Activated CD8-positive, alpha-beta memory T cell treated with anti-CD3 and anti-CD28 coated beads for 36 hours (primary cell): Measurements from ENCODE around the gene FUT3. TPM values are rescaled to one million over a fixed set of nuclear protein-coding genes. Genes with fewer than 3 reads are reported as not detected.

Source experiments
- CTCF ChIA-PET: fragments of 350-600 bp; sonication (Branson Sonifier 250); formaldehyde crosslinking; loops from one replicate; lab custom pipeline; 2021; ENCODE audit warnings: antibody characterized with exemption; lab: Charles Lee
- POLR2A ChIA-PET: fragments of 350-600 bp; sonication (Branson Sonifier 250); formaldehyde crosslinking; loops from one replicate; lab custom pipeline; 2021; ENCODE audit warnings: antibody characterized with exemption; lab: Charles Lee
- total RNA-seq, 2 experiments: library from RNA; stranded (reverse); gene quantifications; one replicate each; pipeline ENCODE4 v1.2.3, GENCODE V29; 2021

Gene FUT3
- total RNA-seq, 2 experiments from 2014 or later = not detected

DNA sequence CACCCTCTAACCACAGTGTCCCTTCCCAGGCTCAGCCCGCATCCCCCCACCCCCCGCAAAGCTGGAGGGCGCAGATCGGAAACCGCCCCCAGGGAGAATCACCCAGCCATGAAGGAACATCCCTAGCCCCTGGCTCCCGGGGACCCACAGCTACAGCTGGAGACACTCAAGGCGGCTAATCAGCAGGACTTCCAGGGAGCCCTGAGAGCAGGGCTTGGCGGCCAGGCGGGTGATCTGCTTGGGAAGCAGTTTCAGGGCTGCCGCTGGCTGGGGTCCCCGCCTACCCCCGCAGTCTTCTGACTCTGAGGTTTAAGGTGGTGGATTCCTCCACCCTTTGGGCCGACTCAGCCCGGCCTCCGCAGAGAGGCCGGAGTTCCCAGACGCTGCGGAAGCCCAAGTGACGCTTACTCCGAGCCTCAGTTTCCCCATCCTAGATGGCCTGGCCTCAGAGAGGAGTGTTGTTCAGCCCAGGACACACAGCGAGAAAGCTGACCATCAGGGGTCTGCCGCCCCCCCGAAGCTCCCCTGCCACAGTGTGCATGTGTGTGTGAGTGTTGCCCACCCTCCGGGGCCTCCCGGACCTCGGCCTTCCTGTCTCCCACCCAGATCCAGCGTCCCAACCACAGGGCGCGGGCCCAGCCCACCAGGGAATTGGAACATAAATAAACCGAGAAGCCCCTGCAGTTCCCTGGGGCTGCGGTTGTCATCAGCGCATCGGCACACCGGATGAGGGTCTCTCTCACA, 21.5 kb downstream of the FUT3 start:
- CTCF ChIA-PET = interaction anchor here (1.6 to 2.8 kb wide), 2 partner anchors 25 to 140 kb away, joined by 5 to 26 read pairs; partner anchors contain the start of genes NRTN and RPL36
- POLR2A ChIA-PET = interaction anchor here (2.2 to 2.9 kb wide), 2 partner anchors 74 to 110 kb away, joined by 12 to 23 read pairs; partner anchors contain the start of genes CATSPERD, LONP1 and NDUFA11

GRCh38 chr19:5828661-5829566, 22.3 kb downstream of the FUT3 start:
- ChIA-PET POLR2A (interaction anchor here (0.5 to 2.9 kb wide), 6 partner anchors 25 to 280 kb away, joined by 3 to 23 read pairs (median 8); partner anchors contain the start of genes CATSPERD, LONP1 and NDUFA11), CTCF (interaction anchor here (0.5 to 2.8 kb wide), 8 partner anchors 25 to 194 kb away, joined by 3 to 26 read pairs (median 4); partner anchors contain the start of genes NDUFA11, NRTN and RPL36)

- ChIA-PET POLR2A (interaction anchor here (0.5 to 2.9 kb wide), 8 partner anchors 24 to 997 kb away, joined by 3 to 23 read pairs (median 4); partner anchors contain the start of genes CATSPERD, LONP1 and NDUFA11), CTCF (interaction anchor here (0.5 to 2.8 kb wide), 9 partner anchors 24 to 195 kb away, joined by 3 to 26 read pairs (median 4); partner anchors contain the start of genes NDUFA11, NRTN and RPL36)
Measured at GRCh38 chr19:5827891-5828660, 23.2 kb downstream of the FUT3 start.

GRCh38 chr19:5827342-5827890, 23.8 kb downstream of the FUT3 start:
- CTCF ChIA-PET = interaction anchor here (0.6 to 2.8 kb wide), 6 partner anchors 23 to 195 kb away, joined by 3 to 26 read pairs (median 4); partner anchors contain the start of genes NDUFA11 and NRTN
- POLR2A ChIA-PET = interaction anchor here (0.5 to 2.9 kb wide), 5 partner anchors 23 to 996 kb away, joined by 3 to 23 read pairs (median 12); partner anchors contain the start of genes CATSPERD, LONP1 and NDUFA11

DNA sequence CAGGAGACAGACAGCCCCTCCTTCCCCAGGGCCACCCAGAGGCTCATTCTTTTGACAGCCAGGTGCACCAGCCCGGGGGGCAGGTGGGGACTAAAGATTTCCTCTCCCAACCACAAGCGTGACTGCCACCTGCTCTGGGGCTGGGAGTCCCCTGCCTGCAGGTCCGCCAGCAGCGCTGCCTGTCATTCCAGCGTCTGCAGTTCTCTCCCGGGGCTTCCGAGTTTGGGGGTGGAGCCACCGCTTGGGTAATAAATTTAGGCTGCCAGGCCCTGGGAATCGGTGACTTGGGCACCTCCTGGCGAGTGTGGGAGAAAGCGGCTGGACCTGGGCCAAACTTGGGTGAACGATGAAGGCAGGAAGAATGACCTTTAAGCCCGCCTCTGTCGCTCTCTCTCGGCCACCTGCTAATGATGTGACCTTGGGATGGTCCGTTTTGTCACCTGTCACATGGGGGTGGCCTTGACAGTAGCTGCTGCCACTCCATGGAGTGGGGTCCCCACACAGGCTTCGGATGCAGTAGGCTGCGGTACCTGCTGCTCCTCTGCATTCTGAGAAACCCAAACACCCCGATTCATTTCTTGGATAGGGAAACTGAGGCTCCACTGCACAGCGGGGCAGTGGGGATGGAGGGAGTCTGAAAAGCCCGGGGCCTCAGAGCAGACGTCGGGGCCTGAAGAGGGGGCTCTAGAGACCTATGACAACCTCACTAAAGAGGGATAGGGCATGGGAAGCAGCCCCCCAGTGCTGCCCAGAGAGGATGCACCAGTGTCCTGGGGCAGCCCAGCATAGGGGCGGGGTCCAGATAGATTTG, 24.5 kb downstream of the FUT3 start:
- POLR2A ChIA-PET = interaction anchor here (1.0 to 2.9 kb wide), 2 partner anchors 107 to 109 kb away, joined by 3 to 12 read pairs; partner anchors contain the start of genes CATSPERD and LONP1
- CTCF ChIA-PET = no interaction called here

- CTCF ChIA-PET = interaction anchor here (1.0 kb wide), 1 partner anchor 21 kb away, joined by 3 read pairs; no protein-coding TSS in a partner anchor
- POLR2A ChIA-PET = no interaction called here
Measured at GRCh38 chr19:5825178-5825577, 26.1 kb downstream of the FUT3 start.

GRCh38 chr19:5824751-5825150, 26.5 kb downstream of the FUT3 start:
- POLR2A ChIA-PET = no interaction called here
- CTCF ChIA-PET = interaction anchor here (1.0 kb wide), 1 partner anchor 21 kb away, joined by 3 read pairs; no protein-coding TSS in a partner anchor

DNA sequence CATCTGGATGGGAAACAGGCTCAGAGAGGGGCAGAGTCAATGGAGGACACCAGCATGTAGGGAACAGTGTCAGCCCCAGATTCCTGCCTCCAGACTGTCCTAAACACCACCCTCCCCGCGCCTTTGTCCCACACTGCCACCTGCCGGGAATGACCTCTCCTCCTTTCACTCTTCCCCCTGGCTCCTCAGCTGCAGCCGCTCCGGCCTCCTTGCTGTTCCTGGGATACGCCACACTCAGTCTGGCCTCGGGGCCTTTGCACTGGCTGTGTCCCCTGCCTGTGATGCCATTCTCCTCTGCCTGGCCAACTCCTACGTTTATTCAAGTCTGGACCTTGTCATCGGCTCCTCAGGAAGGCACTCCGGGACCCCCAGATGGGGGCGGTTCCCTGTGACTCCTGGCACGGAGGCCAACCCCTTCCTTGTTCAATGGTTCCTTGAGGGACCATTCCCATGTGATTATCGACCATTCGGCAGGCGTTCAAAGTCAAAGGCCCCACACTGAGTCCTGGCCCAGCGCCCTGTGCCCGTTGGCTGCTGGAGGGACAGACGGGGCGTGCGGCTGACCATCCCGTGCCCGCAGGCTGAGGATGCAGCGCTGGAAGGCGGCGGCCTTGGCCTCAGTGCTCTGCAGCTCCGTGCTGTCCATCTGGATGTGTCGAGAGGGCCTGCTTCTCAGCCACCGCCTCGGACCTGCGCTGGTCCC, 27.5 kb downstream of the FUT3 start:
- ChIA-PET POLR2A (interaction anchor here (0.6 kb wide), 1 partner anchor 1473 kb away, joined by 3 read pairs; no protein-coding TSS in a partner anchor), CTCF (interaction anchor here (0.5 to 0.7 kb wide), 2 partner anchors 46 to 520 kb away, joined by 3 read pairs; no protein-coding TSS in a partner anchor)

DNA sequence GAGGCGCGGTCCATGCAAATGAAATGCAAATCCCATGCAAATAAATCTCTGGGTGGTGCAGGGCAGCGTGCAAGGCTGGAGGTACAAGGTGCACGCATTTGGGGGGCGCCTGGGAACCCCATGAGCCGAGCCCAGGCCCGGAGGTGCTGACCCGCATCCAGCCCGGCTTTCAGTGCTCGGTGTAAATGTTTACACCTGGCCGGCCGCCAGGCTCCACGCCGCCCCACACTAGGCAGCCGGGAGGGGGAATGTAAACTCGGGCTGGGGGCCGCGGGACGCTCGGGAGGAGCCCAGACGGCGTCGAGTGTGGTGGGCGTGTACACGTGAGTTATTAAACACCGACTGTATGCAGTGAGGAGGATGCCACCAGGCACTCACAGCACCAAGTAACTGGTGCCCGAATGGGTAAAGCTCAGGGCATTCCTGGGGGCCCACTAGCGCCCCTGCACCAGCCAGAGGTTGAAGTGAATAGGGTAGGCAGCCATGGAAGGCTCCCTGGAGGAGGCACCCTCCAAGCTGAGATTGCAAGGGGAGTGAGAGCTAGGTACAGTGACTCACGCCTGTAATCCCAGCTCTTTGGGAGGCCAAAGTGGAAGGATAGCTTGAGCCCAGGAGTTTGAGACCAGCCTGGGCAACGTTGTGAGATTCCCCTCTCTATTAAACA, 28.9 kb downstream of the FUT3 start:
- POLR2A ChIA-PET = no interaction called here
- CTCF ChIA-PET = interaction anchor here (1.6 kb wide), 1 partner anchor 18 kb away, joined by 7 read pairs; no protein-coding TSS in a partner anchor

DNA sequence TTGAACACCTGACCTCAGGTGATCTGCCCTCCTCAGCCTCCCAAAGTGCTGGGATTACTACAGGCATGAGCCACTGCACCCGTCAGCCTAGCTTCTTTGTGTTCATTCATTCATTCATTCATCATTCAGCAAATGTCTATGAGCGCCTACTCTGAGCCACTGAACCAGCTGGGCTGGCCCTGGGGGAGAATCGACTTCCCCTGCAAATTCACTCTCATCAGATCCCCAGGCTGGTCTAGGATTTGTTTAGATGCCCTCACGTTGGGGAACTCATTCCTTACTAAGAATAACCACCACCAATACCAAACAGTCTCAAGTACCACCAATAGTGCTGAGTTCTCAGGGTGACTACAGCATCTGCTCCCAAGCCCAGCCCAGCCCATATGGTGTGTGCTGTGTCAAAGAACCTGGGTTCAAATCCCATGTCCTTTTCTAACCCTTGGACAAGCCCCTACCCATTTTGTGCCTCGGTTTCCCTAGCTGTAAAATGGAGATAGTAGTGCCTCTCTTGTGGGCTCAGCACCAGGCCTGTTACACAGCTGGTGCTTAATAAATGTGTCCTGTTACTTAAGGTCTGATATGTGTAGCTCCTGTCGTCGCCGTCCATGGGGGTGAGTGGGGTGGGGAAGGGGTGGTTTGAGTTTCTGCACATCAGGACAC, 29.6 kb downstream of the FUT3 start:
- ChIA-PET POLR2A (no interaction called here), CTCF (interaction anchor here (1.6 kb wide), 1 partner anchor 18 kb away, joined by 7 read pairs; no protein-coding TSS in a partner anchor)

GRCh38 chr19:5820785-5821184, 30.5 kb downstream of the FUT3 start:
- CTCF ChIA-PET = interaction anchor here (0.7 kb wide), 1 partner anchor 442 kb away, joined by 5 read pairs; no protein-coding TSS in a partner anchor

DNA sequence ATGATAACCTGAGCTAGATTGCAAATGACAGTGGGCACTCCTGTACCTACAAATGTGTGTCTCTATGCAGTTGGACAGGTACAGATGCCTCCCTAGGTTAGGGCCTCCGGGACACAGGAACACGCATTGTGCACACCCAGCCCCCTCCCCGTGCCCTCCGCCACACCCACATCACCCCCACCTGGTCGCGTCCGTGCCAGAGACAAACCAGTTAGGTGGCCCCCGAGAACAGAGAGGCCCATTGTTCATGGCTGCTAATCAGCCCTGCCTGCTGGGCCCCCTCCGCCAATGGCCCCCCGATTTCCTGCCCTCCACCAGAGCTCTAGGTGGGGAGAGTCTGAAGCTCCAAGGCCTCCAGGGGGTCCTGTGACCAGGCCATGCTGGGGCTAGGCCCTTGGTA, 32.7 kb downstream of the FUT3 start:
- CTCF ChIA-PET = no interaction called here
- POLR2A ChIA-PET = no interaction called here

More at GRCh38 chr19:5820785-5821184, 30.5 kb downstream of the FUT3 start:
- POLR2A ChIA-PET = no interaction called here

GRCh38 chr19:5817218-5817617, 34.0 kb downstream of the FUT3 start:
- CTCF ChIA-PET = no interaction called here
- POLR2A ChIA-PET = no interaction called here

DNA sequence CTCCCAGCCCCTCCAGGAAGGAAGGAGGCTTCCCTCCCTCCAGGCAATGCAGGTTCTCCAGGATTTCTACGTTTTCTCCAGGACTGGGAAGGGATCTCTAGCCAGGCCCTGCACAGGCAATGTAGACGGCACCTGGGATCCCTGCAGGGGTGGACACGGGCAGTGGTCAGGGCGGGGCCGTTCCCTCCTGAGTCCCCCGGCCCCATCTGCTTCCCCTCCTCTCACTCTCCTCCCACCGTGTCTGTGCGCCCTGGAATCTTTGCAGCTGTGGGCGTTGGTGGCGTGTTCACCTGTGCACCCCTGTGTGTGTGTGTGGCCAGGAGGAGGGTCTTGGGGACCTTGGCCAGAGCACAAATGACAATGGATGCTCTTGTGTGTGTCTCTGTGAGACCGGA, 36.4 kb downstream of the FUT3 start:
- ChIA-PET POLR2A (no interaction called here), CTCF (no interaction called here)
